HEK293T (cell line): ENCODE results near the gene CUX1.

Source experiments
- ARNT ChIP-seq: fragments of 450-650 bp; IDR thresholded peaks from 2 replicates; pipeline ENCODE4 v1.6.1; 2017; ENCODE audit warnings: mild to moderate bottlenecking
- ELF4 ChIP-seq: fragments of 450-650 bp; IDR thresholded peaks from 2 replicates; pipeline ENCODE4 v1.6.1; 2017; ENCODE audit warnings: antibody characterized with exemption
- FOXA1 ChIP-seq: fragments of 450-650 bp; IDR thresholded peaks from 2 replicates; pipeline ENCODE4 v1.6.1; 2016; ENCODE audit warnings: mild to moderate bottlenecking
- HDGF ChIP-seq: fragments of 450-650 bp; IDR thresholded peaks from 2 replicates; pipeline ENCODE4 v1.6.1; 2017; ENCODE audit warnings: antibody characterized with exemption, borderline replicate concordance
- SUZ12 ChIP-seq: fragments of 450-650 bp; IDR thresholded peaks from 2 replicates; pipeline ENCODE4 v1.6.1; 2016; ENCODE audit warnings: mild to moderate bottlenecking
- TARDBP ChIP-seq: fragments of 450-650 bp; IDR thresholded peaks from 2 replicates; pipeline ENCODE4 v1.6.1; 2016

GRCh38 chr7:101942603-101943210, 125.3 kb downstream of the CUX1 start:
- TF ChIP-seq SUZ12 = no peak
- TF ChIP-seq TARDBP = no peak
- TF ChIP-seq FOXA1 = no peak
- TF ChIP-seq ELF4 = no peak
- TF ChIP-seq HDGF = no peak
- no peak for TF ChIP-seq ARNT
